H9 (cell line): ENCODE results near the gene RMND5B. TPM values are rescaled to one million over a fixed set of nuclear protein-coding genes. Genes with fewer than 3 reads are reported as not detected.

ENCODE experiments used
- DNase-seq: peaks from one replicate; pipeline ENCODE4 v3.0.0-alpha.2; 2017
- H2AFZ ChIP-seq: one replicate; pipeline ENCODE4 v1.6.1; 2013; ENCODE audit warnings: mild to moderate bottlenecking, low read length, control low read depth, moderate library complexity
- H2AK5ac ChIP-seq: 2 replicates; pipeline ENCODE4 v1.6.1; 2013; ENCODE audit warnings: low read length, control low read depth, mixed read lengths; ENCODE audit not compliant: insufficient read length
- H2BK120ac ChIP-seq: one replicate; pipeline ENCODE4 v1.6.1; 2013; ENCODE audit warnings: low read depth, mild to moderate bottlenecking, low read length, control low read depth, inconsistent platforms; ENCODE audit not compliant: poor library complexity, severe bottlenecking
- H2BK12ac ChIP-seq: 2 replicates; pipeline ENCODE4 v1.6.1; 2013; ENCODE audit warnings: low read length, control low read depth, mixed read lengths, low read depth; ENCODE audit not compliant: insufficient read length
- H2BK15ac ChIP-seq: 2 replicates; pipeline ENCODE4 v1.6.1; 2013; ENCODE audit warnings: low read depth, low read length, control low read depth
- H2BK20ac ChIP-seq: one replicate; pipeline ENCODE4 v1.6.1; 2013; ENCODE audit warnings: low read depth, mild to moderate bottlenecking, low read length, control low read depth, inconsistent platforms; ENCODE audit not compliant: poor library complexity, severe bottlenecking
- H2BK5ac ChIP-seq: 2 replicates; pipeline ENCODE4 v1.6.1; 2013; ENCODE audit warnings: low read length, control low read depth, mixed read lengths; ENCODE audit not compliant: insufficient read length
- H3K14ac ChIP-seq: 2 replicates; pipeline ENCODE4 v1.6.1; 2013; ENCODE audit warnings: low read length, control low read depth; ENCODE audit not compliant: insufficient read depth
- H3K18ac ChIP-seq: 2 replicates; pipeline ENCODE4 v1.6.1; 2013; ENCODE audit warnings: low read depth, mild to moderate bottlenecking, mixed read lengths, low read length, control low read depth; ENCODE audit not compliant: insufficient read length
- H3K23ac ChIP-seq: 2 replicates; pipeline ENCODE4 v1.6.1; 2013; ENCODE audit warnings: low read length, control low read depth, mixed read lengths, low read depth; ENCODE audit not compliant: insufficient read length
- H3K23me2 ChIP-seq: 2 replicates; pipeline ENCODE4 v1.6.1; 2013; ENCODE audit warnings: low read depth, mild to moderate bottlenecking, mixed read lengths, low read length, control low read depth; ENCODE audit not compliant: insufficient read length, poor library complexity, severe bottlenecking
- H3K27ac ChIP-seq: 2 replicates; pipeline ENCODE4 v1.5.1; 2013; ENCODE audit warnings: low read length, control low read depth, mixed read lengths, low read depth; ENCODE audit not compliant: insufficient read length
- H3K27me3 ChIP-seq: 2 replicates; pipeline ENCODE4 v1.6.1; 2013; ENCODE audit warnings: low read length, control low read depth, inconsistent platforms; ENCODE audit not compliant: insufficient read depth
- H3K4ac ChIP-seq: 2 replicates; pipeline ENCODE4 v1.6.1; 2013; ENCODE audit warnings: low read depth, mild to moderate bottlenecking, control low read depth, inconsistent platforms, low read length, moderate library complexity
- H3K4me1 ChIP-seq: 2 replicates; pipeline ENCODE4 v1.6.1; 2013; ENCODE audit warnings: low read length, control low read depth, inconsistent platforms; ENCODE audit not compliant: insufficient read depth
- H3K4me2 ChIP-seq: 2 replicates; pipeline ENCODE4 v1.6.1; 2013; ENCODE audit warnings: low read length, control low read depth, mixed read lengths; ENCODE audit not compliant: insufficient read length, insufficient read depth
- H3K56ac ChIP-seq: 2 replicates; pipeline ENCODE4 v1.6.1; 2013; ENCODE audit warnings: low read depth, mild to moderate bottlenecking, mixed read lengths, low read length, control low read depth; ENCODE audit not compliant: insufficient read length
- H3K79me1 ChIP-seq: 2 replicates; pipeline ENCODE4 v1.6.1; 2013; ENCODE audit warnings: low read depth, mild to moderate bottlenecking, moderate library complexity, low read length, control low read depth, inconsistent platforms; ENCODE audit not compliant: insufficient read depth, poor library complexity, severe bottlenecking
- H3K79me2 ChIP-seq: 2 replicates; pipeline ENCODE4 v1.6.1; 2013; ENCODE audit warnings: low read length, control low read depth, inconsistent platforms; ENCODE audit not compliant: insufficient read depth
- H3K9ac ChIP-seq: 2 replicates; pipeline ENCODE4 v1.6.1; 2013; ENCODE audit warnings: low read length, control low read depth, mixed read lengths; ENCODE audit not compliant: insufficient read length; ENCODE audit errors: extremely low read depth
- H3K9me3 ChIP-seq: one replicate; pipeline ENCODE4 v1.6.1; 2013; ENCODE audit warnings: low read depth, low read length, inconsistent platforms; ENCODE audit not compliant: control insufficient read depth
- H3T11ph ChIP-seq: one replicate; pipeline ENCODE4 v1.6.1; 2013; ENCODE audit warnings: mild to moderate bottlenecking, low read length, control low read depth, inconsistent platforms
- H4K20me1 ChIP-seq: one replicate; pipeline ENCODE4 v1.6.1; 2013; ENCODE audit not compliant: control insufficient read depth, insufficient read length, insufficient read depth
- H4K5ac ChIP-seq: 2 replicates; pipeline ENCODE4 v1.6.1; 2013; ENCODE audit warnings: low read depth, mild to moderate bottlenecking, mixed read lengths, low read length, control low read depth; ENCODE audit not compliant: insufficient read length
- H4K8ac ChIP-seq: replicated peaks from 2 replicates; pipeline ENCODE4 v1.6.1; 2013; ENCODE audit warnings: low read length, control low read depth, mixed read lengths, low read depth; ENCODE audit not compliant: insufficient read length
- H4K91ac ChIP-seq: 2 replicates; pipeline ENCODE4 v1.6.1; 2013; ENCODE audit warnings: low read depth, mild to moderate bottlenecking, moderate library complexity, mixed read lengths, low read length, control low read depth; ENCODE audit not compliant: insufficient read length
- H3K27ac Mint-ChIP-seq, 3 experiments: 2 replicates in 2 of 3; 3 replicates in 1 of 3; pipeline ENCODE4 v1.8.0; 2020 to 2021; ENCODE audit warnings: mixed read lengths in 3 of 3, mild to moderate bottlenecking in 1 of 3, moderate library complexity in 1 of 3
- H3K27me3 Mint-ChIP-seq: 2 replicates; pipeline ENCODE4 v1.8.0; 2021; ENCODE audit warnings: low read depth, mild to moderate bottlenecking, moderate library complexity, mixed read lengths
- H3K36me3 Mint-ChIP-seq, 3 experiments: 2 replicates in 2 of 3; 3 replicates in 1 of 3; pipeline ENCODE4 v1.8.0; 2020 to 2021; ENCODE audit warnings: low read depth in 3 of 3, mixed read lengths in 3 of 3; ENCODE audit not compliant: insufficient read depth in 1 of 3
- H3K4me1 Mint-ChIP-seq, 2 experiments: 2 replicates each; pipeline ENCODE4 v1.8.0; 2020; ENCODE audit warnings: mixed read lengths in 2 of 2
- H3K4me3 Mint-ChIP-seq, 2 experiments: 2 replicates in 1 of 2; 3 replicates in 1 of 2; pipeline ENCODE4 v1.8.0; 2020 to 2021; ENCODE audit warnings: mild to moderate bottlenecking in 2 of 2, mixed read lengths in 2 of 2, moderate library complexity in 1 of 2
- H3K9me3 Mint-ChIP-seq, 2 experiments: 2 replicates in 1 of 2; 3 replicates in 1 of 2; pipeline ENCODE4 v1.8.0; 2020; ENCODE audit warnings: mild to moderate bottlenecking in 2 of 2, mixed read lengths in 2 of 2, moderate library complexity in 1 of 2
- CTCF ChIP-seq: fragments of 200-600 bp; sonication (generic); conservative IDR thresholded peaks from 3 replicates; pipeline ENCODE4 v1.8.0; 2021; ENCODE audit warnings: antibody characterized with exemption, mild to moderate bottlenecking
- WGBS: extraction: QIAGEN DNeasy Blood & Tissue Kit; methylation state at CpG from one replicate; pipeline ENCODE4 v1.1.7; 2013; ENCODE audit warnings: missing lambda C conversion rate, low lambda C conversion rate, mixed read lengths; ENCODE audit not compliant: insufficient read length; ENCODE audit errors: extremely low coverage; 5-methylcytosine and 5-hydroxymethylcytosine counted together
- total RNA-seq: library from RNA; stranded (reverse); gene quantifications from 2 replicates; pipeline ENCODE4 v1.2.1, GENCODE V29; 2021

The RMND5B gene
- total RNA-seq, 1 experiment from 2014 or later, result 86.4 TPM

GRCh38 chr5:178114325-178115135, 16.3 kb upstream of the RMND5B start:
- Histone ChIP-seq H4K91ac (no peak overlapping the region), H3K9ac (peak overlapping the region; percentile 48), H3K27ac (no peak overlapping the region), H2BK5ac (no peak overlapping the region), H3K9me3 (no peaks in the 10 kb centered on the region), H4K20me1 (no peaks in the 10 kb centered on the region), H2AFZ (no peak overlapping the region), H4K8ac (no peak overlapping the region), H3K23ac (no peak overlapping the region), H3K14ac (peak overlapping the region; percentile 14; the same call in 1 of the 2 replicates), H2AK5ac (no peak overlapping the region), H3K79me1 (no peaks in the 10 kb centered on the region), H4K5ac (no peak overlapping the region), H2BK15ac (no peak overlapping the region), H3K4ac (no peak overlapping the region), H3T11ph (no peak overlapping the region), H3K23me2 (peaks cover 14% of the 10 kb centered on the region), H3K4me2 (peak overlapping the region; percentile 84), H2BK12ac (no peak overlapping the region), H3K4me1 (peaks cover 8% of the 10 kb centered on the region; the same call in 1 of the 2 replicates), H3K79me2 (peaks cover 32% of the 10 kb centered on the region; the same call in 1 of the 2 replicates), H3K56ac (no peak overlapping the region), H2BK120ac (no peak overlapping the region), H2BK20ac (no peak overlapping the region), H3K18ac (peak overlapping the region; percentile 36), H3K27me3 (no peaks in the 10 kb centered on the region)
- Mint-ChIP-seq H3K27ac (peak overlapping the region; percentile 95 to 97 (median 97)), H3K4me1 (peaks cover 21 to 32% of the 10 kb centered on the region in 2 experiments), H3K27me3 (peaks cover 9% of the 10 kb centered on the region), H3K36me3 (peaks cover 4 to 15% (median 5%) of the 10 kb centered on the region in 3 experiments), H3K9me3 (peaks cover 5 to 7% of the 10 kb centered on the region in 2 experiments; a peak in 4 of 5 replicates), H3K4me3 (peak overlapping the region; percentile 98 to 100)
- WGBS, result no CpG with 5 or more reads among the region's 28 CpGs
- DNase-seq, result no peak
- TF ChIP-seq CTCF, result no peak
